GM21360 (cell line): ENCODE results near the gene EXOC6B.

ENCODE experiments used
- ATAC-seq: cut with Tn5 transposase; IDR thresholded peaks from one replicate; pipeline ENCODE4 v1.9.1; 2021; ENCODE audit warnings: mild to moderate bottlenecking, moderate library complexity; ENCODE audit not compliant: unreplicated experiment

The EXOC6B gene

GRCh38 chr2:72292433-72292832, 533.4 kb downstream of the EXOC6B start:
- ATAC-seq, result no peak

GRCh38 chr2:72291059-72291458, 534.8 kb downstream of the EXOC6B start:
- no peak for ATAC-seq

- no peak for ATAC-seq
Observed at GRCh38 chr2:72289736-72290135, 536.1 kb downstream of the EXOC6B start.

- ATAC-seq, result no peak
Observed at GRCh38 chr2:72289283-72289682, 536.5 kb downstream of the EXOC6B start.

GRCh38 chr2:72278046-72278445, 547.8 kb downstream of the EXOC6B start:
- ATAC-seq, result no peak

- no peak for ATAC-seq
Observed at GRCh38 chr2:72276876-72277275, 549.0 kb downstream of the EXOC6B start.

GRCh38 chr2:72276356-72276755, 549.5 kb downstream of the EXOC6B start:
- no peak for ATAC-seq

GRCh38 chr2:72275084-72275483, 550.7 kb downstream of the EXOC6B start:
- no peak for ATAC-seq

GRCh38 chr2:72274380-72274797, 551.4 kb downstream of the EXOC6B start:
- no peak for ATAC-seq

- ATAC-seq, result no peak
Observed at GRCh38 chr2:72273384-72273783, 552.4 kb downstream of the EXOC6B start.

- no peak for ATAC-seq
Observed at GRCh38 chr2:72271766-72272641, 553.8 kb downstream of the EXOC6B start.

- ATAC-seq, result no peak
Observed at GRCh38 chr2:72271276-72271614, 554.6 kb downstream of the EXOC6B start.

- ATAC-seq, result no peak
Observed at GRCh38 chr2:72270556-72271275, 555.1 kb downstream of the EXOC6B start.

- ATAC-seq, result no peak
Observed at GRCh38 chr2:72263776-72264060, 562.1 kb downstream of the EXOC6B start.

GRCh38 chr2:72263043-72263775, 562.6 kb downstream of the EXOC6B start:
- no peak for ATAC-seq

- no peak for ATAC-seq
Observed at GRCh38 chr2:72261076-72261475, 564.8 kb downstream of the EXOC6B start.

GRCh38 chr2:72255540-72255939, 570.3 kb downstream of the EXOC6B start:
- ATAC-seq, result no peak

- ATAC-seq, result no peak
Observed at GRCh38 chr2:72254831-72255451, 570.9 kb downstream of the EXOC6B start.

- ATAC-seq, result no peak
Observed at GRCh38 chr2:72238311-72238710, 587.5 kb downstream of the EXOC6B start.

- ATAC-seq, result no peak
Observed at GRCh38 chr2:72237549-72237948, 588.3 kb downstream of the EXOC6B start.

GRCh38 chr2:72236445-72237067, 589.3 kb downstream of the EXOC6B start:
- no peak for ATAC-seq
